Heart left ventricle (tissue), 13 donors: Measurements from ENCODE around the gene TMEM266.

Experiments
- CTCF ChIP-seq, 12 donors: fragments of 200-600 bp; sonication (generic) in 4 of 12; IDR thresholded peaks; one replicate each; pipeline versions ENCODE4 v1.5.0 to v1.8.0; 2018 to 2022; ENCODE audit warnings: antibody characterized with exemption in 12 of 12, mild to moderate bottlenecking in 5 of 12
- POLR2A ChIP-seq, 2 donors: fragments of 450-650 bp; IDR thresholded peaks; one replicate each; pipeline ENCODE4 v1.6.1; 2017; ENCODE audit warnings: antibody characterized with exemption in 2 of 2, mild to moderate bottlenecking in 2 of 2, moderate library complexity in 2 of 2
- donor health status: ischemic (EF 13 %, LVEDD 7.1; RV severe dilation, severe dysfunction).
- donor health status: DM: no; HTN: yes; CAD: no.
- donor health status: DM: no; HTN: no; CAD: no.
- donor health status: ischemic (EF 25% LVEDD 6.9; RV normal size, moderate dysfunction).
- donor health status: ischemic (EF 25% LVEDD 5.7; RV mildly dilated, moderate dysfunction).
- donor health status: ischemic (EF 35%, LVEDD 5.7; RV mildly dilated, moderate dysfunction).
- donor health status: nonischemic (EF 11% LVEDD 7.7; RV severe dilation, severe dysfunction).
- donor health status: DM: yes; HTN: yes; CAD: no.
- donor health status: PGD.
- donor health status: ischemic (EF 29% LVEDD 5.4; RV normal size, mild dysfunction).
- donor health status: nonischemic (EF 23%, LVEDD 6.1; RV moderate dilation, normal function).

GRCh38 chr15:76149291-76149915 is 89.6 kb downstream of the TMEM266 start:
- TF ChIP-seq CTCF (IDR thresholded peaks at IDR 0.05), result no peak
- no peak for TF ChIP-seq POLR2A (IDR thresholded peaks at IDR 0.05)
